K562 (cell line): Measurements from ENCODE around the gene THOC7.

ENCODE experiments used
- CBX2 ChIP-seq: fragments of 200-600 bp; sonication (generic); IDR thresholded peaks from one replicate; pipeline ENCODE4 v1.6.1; 2012; ENCODE audit warnings: mild to moderate bottlenecking, low read length, inconsistent platforms; ENCODE audit not compliant: insufficient read depth, poor library complexity, severe bottlenecking
- IRF1 ChIP-seq: sonication (generic); formaldehyde crosslinking; IDR thresholded peaks from 2 replicates; pipeline ENCODE4 v1.8.0; 2022; ENCODE audit warnings: missing genetic modification reagents, mild to moderate bottlenecking, borderline replicate concordance
- KLF6 ChIP-seq: fragments of 250-450 bp; sonication (Bioruptor Pico); IDR thresholded peaks from 2 replicates; pipeline ENCODE4 v1.4.0; 2020; ENCODE audit warnings: mild to moderate bottlenecking, moderate library complexity, borderline replicate concordance
- MAFG ChIP-seq: fragments of 450-650 bp; conservative IDR thresholded peaks from 2 replicates; pipeline ENCODE4 v1.6.1; 2016; ENCODE audit warnings: missing genetic modification characterization, missing compliant biosample characterization
- MEF2A ChIP-seq: IDR thresholded peaks from 2 replicates; pipeline ENCODE4 v1.6.1; 2011; ENCODE audit warnings: low read depth, mild to moderate bottlenecking, low read length, moderate library complexity; ENCODE audit not compliant: control insufficient read depth

DNA sequence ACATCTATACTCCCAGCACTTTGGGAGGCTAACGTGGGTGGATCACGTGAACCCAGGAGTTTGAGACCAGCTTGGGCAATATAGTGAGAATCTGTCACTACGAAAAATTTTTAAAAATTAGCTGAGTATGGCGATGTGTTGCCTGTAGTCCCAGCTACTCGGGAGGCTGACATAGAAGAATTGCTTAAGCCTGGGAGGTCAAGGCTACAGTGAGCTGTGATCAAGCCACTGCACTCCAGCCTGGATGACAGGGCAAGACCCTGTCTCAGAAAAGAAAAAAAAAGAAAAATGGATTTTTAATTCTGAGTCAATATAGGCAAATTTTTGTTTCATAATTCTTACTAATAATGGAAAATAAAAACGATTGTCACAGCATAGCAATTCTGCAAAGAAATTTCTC, 31.2 kb downstream of the THOC7 start:
- TF ChIP-seq MAFG (tag) (no peak), KLF6 (no peak), IRF1 (CRISPR knock-in tag) (no peak), CBX2 (no peak), MEF2A (no peak)
